ENCODE results near the gene FARS2.

GRCh38 chr6:5570641-5571040, 309.3 kb downstream of the FARS2 start:
- TF ChIP-seq CTCF (conservative IDR thresholded peaks at IDR 0.05; ENCODE audit: low read length) (no peak), EZH2phosphoT487 (IDR thresholded peaks at IDR 0.05; ENCODE audit: borderline replicate concordance, low read depth, low read length) (no peak)
